ENCODE measurements around the gene BOD1L1. TPM values are rescaled to one million over a fixed set of nuclear protein-coding genes. Genes with fewer than 3 reads are reported as not detected.
A peak's percentile ranks its signal among the peaks of the same experiment; 100 is the strongest.

Gene BOD1L1
- total RNA-seq, 1 experiment from 2014 or later = 40.4 TPM

- Histone ChIP-seq H4K20me1 (ENCODE audit: insufficient read depth) (no peaks in the 10 kb centered on the region), H3K4me2 (peak within 1 kb of the TSS; percentile 90), H3F3A (ENCODE audit: insufficient read depth, low read depth) (no peaks in the 10 kb centered on the region), H3K79me2 (ENCODE audit: low read depth) (no peaks in the 10 kb centered on the region), H3K27me3 (ENCODE audit: insufficient read depth, low read depth) (peaks cover 11% of the 10 kb centered on the region; the same call in 1 of the 2 replicates), H3K9me2 (ENCODE audit: insufficient read depth) (no peaks in the 10 kb centered on the region), H3K27ac (no peak within 1 kb of the TSS), H3K9me3 (ENCODE audit: insufficient read depth, low read depth) (no peaks in the 10 kb centered on the region), H3K4me3 (peak within 1 kb of the TSS; percentile 62; the same call in 1 of the 2 replicates), H3K36me3 (ENCODE audit: low read depth) (no peaks in the 10 kb centered on the region), H3K4me1 (replicated peaks; ENCODE audit: insufficient read depth) (peaks cover 5% of the 10 kb centered on the region; the same call in 1 of the 2 replicates), H2AFZ (peak within 1 kb of the TSS; percentile 79)
- POLR2A ChIA-PET (ENCODE audit: unreplicated experiment) = no interaction called here
- DNase-seq = peak in 1 of 2 experiments; percentile 11
- intact Hi-C loops (cut with micrococcal nuclease; ENCODE audit: unreplicated experiment) = loop anchor here (1.0 kb wide), 1 partner anchor 60 kb away; the partner anchor contains the start of gene RAB28
- no TSS peak for BruUV-seq (replicated peaks)
- CTCF ChIA-PET = no interaction called here
- no peak for TF ChIP-seq CTCF (conservative IDR thresholded peaks at IDR 0.05)
- TF ChIP-seq EZH2 (IDR thresholded peaks at IDR 0.05; ENCODE audit: low read depth) = no peak
Observed at GRCh38 chr4:13543839-13544605, 83.5 kb downstream of the BOD1L1 start, which contains the start of gene NKX3-2. NKX3-2 (minus strand) TSS chr4:13544508; CDS start chr4:13544414, 94 bp downstream.

GRCh38 chr4:13543032-13543838 lies 84.3 kb downstream of the BOD1L1 start:
- POLR2A ChIA-PET (ENCODE audit: unreplicated experiment) = no interaction called here
- no peaks in the 10 kb centered on the region for H3K79me2 ChIP-seq (ENCODE audit: low read depth)
- H3K36me3 ChIP-seq (ENCODE audit: low read depth) = no peaks in the 10 kb centered on the region
- no peak for DNase-seq
- H3K27ac ChIP-seq = no peak overlapping the region
- no peaks in the 10 kb centered on the region for H4K20me1 ChIP-seq (ENCODE audit: insufficient read depth)
- intact Hi-C loops (cut with micrococcal nuclease; ENCODE audit: unreplicated experiment) = no loop called here
- CTCF ChIA-PET = no interaction called here
- no peaks in the 10 kb centered on the region for H3K9me2 ChIP-seq (ENCODE audit: insufficient read depth)
- no peak overlapping the region for H3K4me3 ChIP-seq
- peaks cover 5% of the 10 kb centered on the region; the same call in 1 of the 2 replicates for H3K4me1 ChIP-seq (replicated peaks; ENCODE audit: insufficient read depth)
- no peak for TF ChIP-seq CTCF (conservative IDR thresholded peaks at IDR 0.05)
- TF ChIP-seq EZH2 (IDR thresholded peaks at IDR 0.05; ENCODE audit: low read depth) = no peak
- H3K9me3 ChIP-seq (ENCODE audit: insufficient read depth, low read depth) = no peaks in the 10 kb centered on the region
- H2AFZ ChIP-seq = no peak overlapping the region
- peaks cover 11% of the 10 kb centered on the region; the same call in 1 of the 2 replicates for H3K27me3 ChIP-seq (ENCODE audit: insufficient read depth, low read depth)
- H3F3A ChIP-seq (ENCODE audit: insufficient read depth, low read depth) = no peaks in the 10 kb centered on the region
- BruUV-seq (replicated peaks) = no TSS peak
- H3K4me2 ChIP-seq = no peak overlapping the region

- H3F3A ChIP-seq (ENCODE audit: insufficient read depth, low read depth) = no peaks in the 10 kb centered on the region
- no peaks in the 10 kb centered on the region for H4K20me1 ChIP-seq (ENCODE audit: insufficient read depth)
- H3K4me3 ChIP-seq = no peak overlapping the region
- no peaks in the 10 kb centered on the region for H3K79me2 ChIP-seq (ENCODE audit: low read depth)
- BruUV-seq (replicated peaks) = no TSS peak
- no peak overlapping the region for H3K27ac ChIP-seq
- peaks cover 11% of the 10 kb centered on the region; the same call in 1 of the 2 replicates for H3K27me3 ChIP-seq (ENCODE audit: insufficient read depth, low read depth)
- no peak overlapping the region for H2AFZ ChIP-seq
- no peak for DNase-seq
- H3K4me1 ChIP-seq (replicated peaks; ENCODE audit: insufficient read depth) = peaks cover 5% of the 10 kb centered on the region; the same call in 1 of the 2 replicates
- CTCF ChIA-PET = no interaction called here
- H3K4me2 ChIP-seq = no peak overlapping the region
- H3K9me2 ChIP-seq (ENCODE audit: insufficient read depth) = no peaks in the 10 kb centered on the region
- no peaks in the 10 kb centered on the region for H3K36me3 ChIP-seq (ENCODE audit: low read depth)
- no peak for TF ChIP-seq CTCF (conservative IDR thresholded peaks at IDR 0.05)
- POLR2A ChIA-PET (ENCODE audit: unreplicated experiment) = no interaction called here
- H3K9me3 ChIP-seq (ENCODE audit: insufficient read depth, low read depth) = no peaks in the 10 kb centered on the region
- intact Hi-C loops (cut with micrococcal nuclease; ENCODE audit: unreplicated experiment) = no loop called here
Observed at GRCh38 chr4:13542577-13543031, 84.9 kb downstream of the BOD1L1 start.

All from PC-9 (cell line).